Measurements from ENCODE around the gene PGPEP1. TPM values are rescaled to one million over a fixed set of nuclear protein-coding genes. Genes with fewer than 3 reads are reported as not detected.
A peak's percentile ranks its signal among the peaks of the same experiment; 100 is the strongest.

The PGPEP1 gene
- total RNA-seq, 1 donor from 2014 or later = 29.3 TPM

GRCh38 chr19:18384775-18385174 lies 44.4 kb downstream of the PGPEP1 start:
- intact Hi-C loops (cut with DNase I) = no loop called here
- ATAC-seq (no peak), DNase-seq (ENCODE audit: missing footprints) (no peak)

- ATAC-seq = no peak
- no peak for DNase-seq (ENCODE audit: missing footprints)
- intact Hi-C loops (cut with DNase I) = no loop called here
Measured at GRCh38 chr19:18385359-18385674, 44.9 kb downstream of the PGPEP1 start.

GRCh38 chr19:18385675-18386542 lies 45.5 kb downstream of the PGPEP1 start, which contains the start of gene GDF15:
Gene GDF15, plus strand, starts transcription at chr19:18386158. Its CDS starts 32 bp downstream, at chr19:18386190.
- DNase-seq (ENCODE audit: missing footprints) = peak; percentile 78
- intact Hi-C loops (cut with DNase I) = no loop called here
- no peak for ATAC-seq

- intact Hi-C loops (cut with DNase I) = no loop called here
- DNase-seq (ENCODE audit: missing footprints) (no peak), ATAC-seq (no peak)
Measured at GRCh38 chr19:18386543-18387271, 46.3 kb downstream of the PGPEP1 start.

- DNase-seq (ENCODE audit: missing footprints) (peak; percentile 95), ATAC-seq (peak; percentile 86)
- intact Hi-C loops (cut with DNase I) = loop anchor here (2.0 kb wide), 1 partner anchor 22 kb away; no protein-coding TSS in a partner anchor
Measured at GRCh38 chr19:18388100-18388959, 47.9 kb downstream of the PGPEP1 start.

- ATAC-seq = no peak
Measured at GRCh38 chr19:18388960-18389725, 48.7 kb downstream of the PGPEP1 start.

GRCh38 chr19:18389726-18390064 lies 49.3 kb downstream of the PGPEP1 start:
- DNase-seq (ENCODE audit: missing footprints) = peak; percentile 5
- intact Hi-C loops (cut with DNase I) = loop anchor here (2.0 kb wide), 1 partner anchor 21 kb away; no protein-coding TSS in a partner anchor
- no peak for ATAC-seq

More at GRCh38 chr19:18388960-18389725, 48.7 kb downstream of the PGPEP1 start:
- peak; percentile 28 for DNase-seq (ENCODE audit: missing footprints)
- intact Hi-C loops (cut with DNase I) = loop anchor here (2.0 kb wide), 1 partner anchor 22 kb away; no protein-coding TSS in a partner anchor

GRCh38 chr19:18390065-18390907 lies 49.9 kb downstream of the PGPEP1 start:
- ATAC-seq (no peak), DNase-seq (ENCODE audit: missing footprints) (peak; percentile 35)
- intact Hi-C loops (cut with DNase I) = no loop called here

GRCh38 chr19:18391509-18392075 lies 51.2 kb downstream of the PGPEP1 start:
- DNase-seq (ENCODE audit: missing footprints) = peak; percentile 39
- ATAC-seq = no peak
- intact Hi-C loops (cut with DNase I) = no loop called here

- intact Hi-C loops (cut with DNase I) = no loop called here
- peak; percentile 86 for DNase-seq (ENCODE audit: missing footprints)
Measured at GRCh38 chr19:18392417-18392816, 52.0 kb downstream of the PGPEP1 start.

GRCh38 chr19:18392926-18393325 lies 52.5 kb downstream of the PGPEP1 start:
- intact Hi-C loops (cut with DNase I) = no loop called here
- no peak for ATAC-seq
- peak; percentile 20 for DNase-seq (ENCODE audit: missing footprints)

More at GRCh38 chr19:18392417-18392816, 52.0 kb downstream of the PGPEP1 start:
- ATAC-seq = peak; percentile 30

GRCh38 chr19:18393836-18394235 lies 53.4 kb downstream of the PGPEP1 start:
- intact Hi-C loops (cut with DNase I) = no loop called here
- DNase-seq (ENCODE audit: missing footprints) (peak; percentile 83), ATAC-seq (peak; percentile 18)

- no peak for ATAC-seq
- DNase-seq (ENCODE audit: missing footprints) = no peak
- intact Hi-C loops (cut with DNase I) = loop anchor here (5.0 kb wide), 1 partner anchor 124 kb away; the partner anchor contains the start of gene IQCN
Measured at GRCh38 chr19:18396471-18397241, 56.3 kb downstream of the PGPEP1 start.

GRCh38 chr19:18397242-18398202 lies 57.1 kb downstream of the PGPEP1 start, which contains the start of gene LRRC25:
Gene LRRC25, minus strand, starts transcription at chr19:18397622. Its CDS starts 659 bp downstream, at chr19:18396963.
- peak; percentile 59 for ATAC-seq
- DNase-seq (ENCODE audit: missing footprints) = peak; percentile 86
- intact Hi-C loops (cut with DNase I) = loop anchor here (5.0 kb wide), 1 partner anchor 125 kb away; the partner anchor contains the start of gene IQCN

- ATAC-seq = no peak
- peak; percentile 69 for DNase-seq (ENCODE audit: missing footprints)
- intact Hi-C loops (cut with DNase I) = loop anchor here (5.0 kb wide), 1 partner anchor 127 kb away; the partner anchor contains the start of gene IQCN
Measured at GRCh38 chr19:18399008-18399407, 58.6 kb downstream of the PGPEP1 start.

Measured in Right ventricle myocardium inferior (tissue), 1 donor.